Medulla oblongata (tissue), 1 donor: Measurements from ENCODE around the gene UMODL1.

Source experiments
- DNase-seq: peaks from one replicate; pipeline ENCODE4 v3.0.0-alpha.2; 2015; ENCODE audit errors: extremely low spot score

The UMODL1 gene, protein sequence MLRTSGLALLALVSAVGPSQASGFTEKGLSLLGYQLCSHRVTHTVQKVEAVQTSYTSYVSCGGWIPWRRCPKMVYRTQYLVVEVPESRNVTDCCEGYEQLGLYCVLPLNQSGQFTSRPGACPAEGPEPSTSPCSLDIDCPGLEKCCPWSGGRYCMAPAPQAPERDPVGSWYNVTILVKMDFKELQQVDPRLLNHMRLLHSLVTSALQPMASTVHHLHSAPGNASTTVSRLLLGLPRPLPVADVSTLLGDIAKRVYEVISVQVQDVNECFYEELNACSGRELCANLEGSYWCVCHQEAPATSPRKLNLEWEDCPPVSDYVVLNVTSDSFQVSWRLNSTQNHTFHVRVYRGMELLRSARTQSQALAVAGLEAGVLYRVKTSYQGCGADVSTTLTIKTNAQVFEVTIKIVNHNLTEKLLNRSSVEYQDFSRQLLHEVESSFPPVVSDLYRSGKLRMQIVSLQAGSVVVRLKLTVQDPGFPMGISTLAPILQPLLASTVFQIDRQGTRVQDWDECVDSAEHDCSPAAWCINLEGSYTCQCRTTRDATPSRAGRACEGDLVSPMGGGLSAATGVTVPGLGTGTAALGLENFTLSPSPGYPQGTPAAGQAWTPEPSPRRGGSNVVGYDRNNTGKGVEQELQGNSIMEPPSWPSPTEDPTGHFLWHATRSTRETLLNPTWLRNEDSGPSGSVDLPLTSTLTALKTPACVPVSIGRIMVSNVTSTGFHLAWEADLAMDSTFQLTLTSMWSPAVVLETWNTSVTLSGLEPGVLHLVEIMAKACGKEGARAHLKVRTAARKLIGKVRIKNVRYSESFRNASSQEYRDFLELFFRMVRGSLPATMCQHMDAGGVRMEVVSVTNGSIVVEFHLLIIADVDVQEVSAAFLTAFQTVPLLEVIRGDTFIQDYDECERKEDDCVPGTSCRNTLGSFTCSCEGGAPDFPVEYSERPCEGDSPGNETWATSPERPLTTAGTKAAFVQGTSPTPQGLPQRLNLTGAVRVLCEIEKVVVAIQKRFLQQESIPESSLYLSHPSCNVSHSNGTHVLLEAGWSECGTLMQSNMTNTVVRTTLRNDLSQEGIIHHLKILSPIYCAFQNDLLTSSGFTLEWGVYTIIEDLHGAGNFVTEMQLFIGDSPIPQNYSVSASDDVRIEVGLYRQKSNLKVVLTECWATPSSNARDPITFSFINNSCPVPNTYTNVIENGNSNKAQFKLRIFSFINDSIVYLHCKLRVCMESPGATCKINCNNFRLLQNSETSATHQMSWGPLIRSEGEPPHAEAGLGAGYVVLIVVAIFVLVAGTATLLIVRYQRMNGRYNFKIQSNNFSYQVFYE

DNA sequence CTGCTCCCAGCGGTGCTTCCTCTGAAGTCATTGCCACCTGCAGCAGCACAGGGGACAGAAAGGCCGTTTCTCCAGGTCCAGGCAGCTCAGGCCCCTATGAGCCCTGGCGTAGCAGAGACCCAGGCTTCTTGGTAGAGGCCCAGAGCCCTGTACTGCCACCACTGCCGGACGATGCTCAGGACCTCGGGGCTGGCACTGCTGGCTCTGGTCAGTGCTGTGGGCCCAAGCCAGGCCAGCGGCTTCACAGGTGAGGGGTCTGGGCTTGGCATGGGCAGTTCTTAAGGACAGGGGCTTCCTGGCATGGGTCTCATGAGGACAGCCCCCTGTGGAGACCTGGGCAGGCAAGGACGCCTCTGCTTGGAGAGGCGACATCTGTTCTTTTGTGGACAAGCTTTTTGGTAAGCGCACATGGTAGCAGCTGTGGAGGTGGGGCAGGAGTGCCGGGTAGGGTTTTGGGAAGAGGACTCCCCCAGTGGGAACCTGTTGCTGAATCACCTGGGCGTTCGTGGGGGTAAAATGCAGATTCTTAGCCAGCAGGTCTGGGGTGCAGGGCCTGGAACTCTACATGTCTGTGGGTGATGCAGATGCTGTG, at the start of gene UMODL1:
Gene UMODL1, plus strand, starts transcription at position 172 of the 592 bp plus-strand sequence. Its CDS starts 0 bp downstream, at position 172.
- no peak for DNase-seq

DNA sequence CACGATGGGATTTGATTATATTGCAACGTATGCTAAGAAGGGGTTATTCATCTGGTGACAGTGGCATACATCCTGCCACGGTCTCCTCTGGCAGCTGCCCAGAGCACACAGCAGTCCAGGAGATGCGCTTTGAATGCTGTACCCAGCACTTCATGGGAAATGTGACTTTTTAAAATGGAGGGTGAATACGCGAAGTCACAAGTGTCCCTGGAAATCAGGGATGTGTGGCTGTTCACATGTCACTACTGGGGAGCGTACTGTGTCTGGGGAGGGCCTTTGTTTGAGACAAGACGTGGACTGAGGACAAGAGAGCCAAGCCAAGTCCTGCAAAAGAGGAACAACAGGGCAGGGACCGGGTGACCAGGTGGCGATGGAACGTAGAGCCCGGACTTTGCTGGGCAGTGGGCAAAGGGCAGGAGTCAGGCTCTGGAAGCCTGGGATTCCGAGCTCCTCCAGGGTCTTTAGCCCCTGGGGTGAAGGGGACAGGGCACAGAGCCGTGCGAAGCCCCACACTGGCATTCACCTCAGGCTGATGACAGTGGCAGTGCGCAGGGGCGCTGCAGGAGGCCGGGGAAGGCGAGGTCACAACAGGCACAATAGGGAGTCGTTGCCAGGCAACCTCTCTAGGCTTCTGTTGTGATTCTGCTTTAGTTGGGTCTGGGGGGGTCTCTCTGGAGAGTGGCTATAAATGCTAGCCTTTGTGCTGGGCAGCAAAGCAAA, 49.6 kb upstream of the UMODL1 start:
- peak; percentile 56 for DNase-seq

DNA sequence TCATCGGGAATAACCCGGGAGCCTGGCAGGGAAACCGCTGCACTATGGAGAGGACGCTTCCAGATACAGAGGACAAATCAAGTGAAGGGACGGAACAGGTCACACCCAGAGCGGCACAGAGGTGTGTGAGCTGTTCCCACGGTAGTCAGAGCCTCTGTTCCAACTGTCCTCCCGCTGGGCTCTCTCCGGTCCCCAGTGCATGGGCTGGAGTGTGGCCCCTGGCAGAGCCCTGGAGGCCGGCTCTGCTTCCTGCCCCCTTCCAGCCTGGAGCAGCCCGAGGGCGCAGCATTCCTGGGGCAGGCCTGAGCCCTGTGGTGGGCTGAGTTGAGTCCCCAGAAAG, 49.1 kb upstream of the UMODL1 start:
- no peak for DNase-seq

DNA sequence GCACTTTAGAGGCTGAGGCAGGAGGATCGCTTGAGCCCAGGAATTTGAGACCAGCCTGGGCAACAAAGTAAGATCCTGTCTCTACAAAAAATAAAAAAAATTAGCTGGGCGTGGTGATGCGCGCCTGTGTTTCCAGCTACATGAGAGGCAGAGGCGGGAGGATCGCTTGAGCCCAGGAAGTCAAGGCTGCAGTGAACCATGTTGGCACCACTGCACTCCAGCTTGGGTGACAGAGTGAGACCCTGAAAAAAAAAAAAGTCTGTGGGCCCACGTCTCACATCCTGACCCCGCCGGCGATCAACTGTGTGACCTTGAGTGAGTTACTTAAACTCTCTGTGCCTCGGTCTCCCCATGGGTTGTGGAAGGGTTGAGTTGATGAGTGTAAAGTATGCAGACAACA, 48.2 kb upstream of the UMODL1 start:
- no peak for DNase-seq

- no peak for DNase-seq
These were observed 45.6 kb upstream of the UMODL1 start for GRCh38 chr21:42025376-42026081.

- DNase-seq, result no peak
These were observed 45.1 kb upstream of the UMODL1 start for GRCh38 chr21:42026082-42026435.

- DNase-seq, result no peak
These were observed 43.9 kb upstream of the UMODL1 start for GRCh38 chr21:42027085-42027821.

DNA sequence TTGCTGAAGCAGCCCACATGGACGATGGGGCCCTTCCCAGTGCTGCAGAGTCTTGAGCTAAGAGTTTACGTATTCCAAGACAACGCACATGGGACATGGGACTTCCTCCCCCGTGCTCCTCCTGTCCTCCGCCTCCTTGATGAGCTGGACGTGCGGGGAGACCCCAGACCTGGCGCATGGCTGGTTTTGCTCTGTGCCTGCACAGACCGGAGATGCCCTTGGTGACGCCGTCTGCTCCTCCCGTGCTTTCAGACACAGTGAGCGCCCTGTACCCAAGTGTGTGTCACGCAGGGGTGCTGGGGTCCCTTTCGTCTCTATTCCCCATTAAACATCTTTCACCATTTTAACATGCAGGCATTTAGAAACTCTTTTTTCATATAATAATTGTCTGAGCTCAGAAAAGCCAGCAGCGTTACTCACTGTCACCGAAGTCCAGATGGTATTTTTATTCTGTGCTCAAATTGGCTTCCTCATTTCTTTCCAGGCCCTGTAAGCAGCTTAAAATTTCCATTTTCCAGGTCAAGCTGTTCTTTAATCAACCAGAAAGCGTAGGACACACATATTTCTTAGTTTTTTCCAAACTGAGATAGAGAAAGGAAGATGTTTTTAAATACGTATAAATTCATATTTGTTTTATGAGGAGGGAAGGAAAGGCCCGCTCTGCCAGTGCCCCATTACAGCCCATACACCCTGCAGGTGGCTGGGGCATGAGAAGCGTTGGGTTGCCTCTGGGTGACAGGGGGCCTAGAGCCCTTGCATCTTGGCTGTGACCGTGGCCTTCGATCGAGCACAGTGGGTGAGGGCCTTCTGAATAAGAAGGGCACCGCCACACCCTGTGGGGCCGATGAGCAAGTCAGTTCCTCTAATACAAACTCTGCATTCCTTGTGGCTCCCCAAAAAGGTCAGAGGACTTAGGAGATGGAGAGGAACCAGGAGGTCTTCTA, 43.0 kb upstream of the UMODL1 start:
- DNase-seq, result no peak

GRCh38 chr21:42028766-42029425, 42.2 kb upstream of the UMODL1 start:
- no peak for DNase-seq

DNA sequence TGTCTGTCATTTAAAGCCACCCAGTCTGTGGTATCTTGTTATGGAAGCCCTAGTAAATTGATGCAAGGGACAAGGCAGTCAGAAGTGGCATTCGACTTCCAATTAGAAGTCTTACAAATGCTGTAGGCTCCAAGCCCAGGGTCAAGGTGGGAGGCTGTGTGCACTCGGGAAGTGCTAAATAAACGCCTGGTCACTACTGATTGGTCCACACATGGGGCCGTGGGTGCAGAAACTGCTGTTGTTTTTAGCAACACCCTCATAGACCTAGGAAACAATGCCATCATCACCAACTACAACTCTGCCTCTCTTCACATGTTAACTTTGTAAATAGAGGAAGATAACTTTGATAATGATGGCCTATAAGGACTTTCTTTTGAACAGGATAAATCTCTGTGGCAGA, 40.8 kb upstream of the UMODL1 start:
- DNase-seq, result no peak

- DNase-seq, result no peak
These were observed 39.9 kb upstream of the UMODL1 start for GRCh38 chr21:42031241-42031640.

GRCh38 chr21:42031816-42032215, 39.3 kb upstream of the UMODL1 start:
- DNase-seq, result no peak

- DNase-seq, result no peak
These were observed 38.9 kb upstream of the UMODL1 start for GRCh38 chr21:42032266-42032665.

DNA sequence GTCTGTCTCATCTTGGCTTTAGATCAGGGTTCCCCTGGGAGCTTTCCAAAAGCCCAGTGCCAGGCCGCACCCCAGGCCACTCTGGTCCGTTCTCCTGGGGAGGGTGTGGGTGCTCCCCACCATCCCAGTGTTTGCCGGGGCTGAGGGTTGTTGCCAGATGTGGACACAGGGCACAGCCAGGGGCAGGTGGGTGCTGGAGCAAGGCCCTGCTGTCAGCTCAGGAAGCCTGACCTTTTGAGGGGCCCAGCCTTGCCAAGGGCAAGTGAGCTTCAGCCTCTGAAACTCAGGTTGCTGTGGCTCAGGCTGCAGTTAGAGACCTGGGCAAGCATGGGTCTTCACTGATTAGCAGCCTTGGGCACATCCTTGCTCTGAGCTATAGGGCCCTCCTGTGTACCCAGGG, 38.1 kb upstream of the UMODL1 start:
- no peak for DNase-seq

- no peak for DNase-seq
These were observed 34.8 kb upstream of the UMODL1 start for GRCh38 chr21:42036313-42036712.

- no peak for DNase-seq
These were observed 33.6 kb upstream of the UMODL1 start for GRCh38 chr21:42037516-42037915.

DNA sequence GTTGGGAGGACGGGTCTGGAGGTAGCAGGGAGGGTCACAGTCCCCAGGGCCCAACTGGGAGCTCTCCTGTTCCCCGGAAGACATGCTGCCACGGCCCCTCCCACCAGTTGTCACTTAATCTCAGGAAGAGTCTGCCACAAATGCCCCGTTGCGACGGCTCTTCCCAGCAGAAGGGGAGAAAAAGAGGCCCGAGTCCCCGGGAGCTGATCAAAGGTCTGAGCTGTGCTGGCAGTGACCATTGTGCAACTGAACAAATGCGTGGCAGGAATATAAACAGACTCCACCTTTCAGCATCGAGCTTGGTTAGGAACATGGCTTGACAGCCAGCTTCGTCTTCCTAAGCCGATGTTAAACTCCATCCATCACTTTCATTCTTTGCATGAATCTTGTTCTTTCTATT, 33.2 kb upstream of the UMODL1 start:
- DNase-seq, result no peak

GRCh38 chr21:42038393-42038792, 32.7 kb upstream of the UMODL1 start:
- no peak for DNase-seq
